ENCODE data around the gene MB21D2. TPM values are rescaled to one million over a fixed set of nuclear protein-coding genes. Genes with fewer than 3 reads are reported as not detected.

MB21D2 gene
- total RNA-seq, 2 experiments from 2014 or later = 0.06 TPM; not detected in 1

DNA sequence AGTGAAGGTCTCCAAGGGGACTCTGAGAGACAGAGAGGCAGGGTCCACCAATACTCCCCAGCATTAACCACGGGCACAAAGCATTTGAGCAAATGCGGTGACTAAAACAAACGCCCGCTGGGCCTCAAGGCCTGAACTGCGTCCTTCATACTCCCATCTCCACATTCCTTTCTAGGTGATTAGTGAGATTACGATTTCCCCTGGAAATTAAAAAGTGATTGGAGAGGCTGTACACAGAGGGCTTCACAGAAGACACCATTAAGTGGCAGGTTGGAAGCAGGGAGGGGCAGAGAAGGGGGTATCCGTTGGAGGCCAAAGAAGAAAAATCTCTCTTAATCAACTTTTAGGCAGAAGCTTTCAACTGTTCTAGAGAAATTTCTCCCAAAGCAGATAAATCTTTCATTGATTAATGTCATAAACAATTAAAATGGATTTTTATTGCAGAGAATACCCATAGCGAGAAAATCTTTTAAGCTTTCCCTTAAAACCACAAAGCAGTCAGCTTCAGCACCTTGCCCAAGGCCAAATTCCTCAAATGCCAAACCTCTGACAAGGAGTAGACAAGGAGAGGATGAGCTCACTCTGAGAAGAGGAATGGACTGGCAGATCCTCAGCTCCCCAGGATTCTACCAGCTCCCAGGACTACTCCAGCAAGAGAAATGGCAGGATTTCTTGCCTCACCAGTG is 38.2 kb downstream of the MB21D2 start:
- Histone ChIP-seq H3K9me3 (ENCODE audit: low read length) (no peaks in the 10 kb centered on the region), H2AFZ (ENCODE audit: low read length) (no peak overlapping the region), H3K36me3 (ENCODE audit: insufficient read depth, low read length) (no peaks in the 10 kb centered on the region), H3K9me2 (ENCODE audit: insufficient read depth, low read length) (no peaks in the 10 kb centered on the region), H4K20me1 (ENCODE audit: insufficient read depth, low read length) (no peaks in the 10 kb centered on the region), H3K4me3 (ENCODE audit: low read depth, low read length, poor library complexity, severe bottlenecking) (no peak overlapping the region), H3K79me2 (ENCODE audit: insufficient read depth, low read depth, low read length) (no peaks in the 10 kb centered on the region), H3K27ac (ENCODE audit: low read depth, low read length, poor library complexity, severe bottlenecking) (no peak overlapping the region), H3K4me1 (ENCODE audit: insufficient read depth, low read length, poor library complexity, severe bottlenecking) (no peaks in the 10 kb centered on the region), H3K4me2 (ENCODE audit: low read length) (no peak overlapping the region)
- no TSS peak for BruUV-seq (replicated peaks)
- CTCF ChIA-PET (ENCODE audit: unreplicated experiment) = no interaction called here
- no peak for DNase-seq (ENCODE audit: low spot score)
- POLR2A ChIA-PET = interaction anchor here (0.6 to 0.7 kb wide), 2 partner anchors 15 to 97 kb away, joined by 3 to 4 read pairs; no protein-coding TSS in a partner anchor
- TF ChIP-seq EZH2phosphoT487 (IDR thresholded peaks at IDR 0.05; ENCODE audit: borderline replicate concordance, low read depth, low read length) = no peak
- TF ChIP-seq, protein P1, sequence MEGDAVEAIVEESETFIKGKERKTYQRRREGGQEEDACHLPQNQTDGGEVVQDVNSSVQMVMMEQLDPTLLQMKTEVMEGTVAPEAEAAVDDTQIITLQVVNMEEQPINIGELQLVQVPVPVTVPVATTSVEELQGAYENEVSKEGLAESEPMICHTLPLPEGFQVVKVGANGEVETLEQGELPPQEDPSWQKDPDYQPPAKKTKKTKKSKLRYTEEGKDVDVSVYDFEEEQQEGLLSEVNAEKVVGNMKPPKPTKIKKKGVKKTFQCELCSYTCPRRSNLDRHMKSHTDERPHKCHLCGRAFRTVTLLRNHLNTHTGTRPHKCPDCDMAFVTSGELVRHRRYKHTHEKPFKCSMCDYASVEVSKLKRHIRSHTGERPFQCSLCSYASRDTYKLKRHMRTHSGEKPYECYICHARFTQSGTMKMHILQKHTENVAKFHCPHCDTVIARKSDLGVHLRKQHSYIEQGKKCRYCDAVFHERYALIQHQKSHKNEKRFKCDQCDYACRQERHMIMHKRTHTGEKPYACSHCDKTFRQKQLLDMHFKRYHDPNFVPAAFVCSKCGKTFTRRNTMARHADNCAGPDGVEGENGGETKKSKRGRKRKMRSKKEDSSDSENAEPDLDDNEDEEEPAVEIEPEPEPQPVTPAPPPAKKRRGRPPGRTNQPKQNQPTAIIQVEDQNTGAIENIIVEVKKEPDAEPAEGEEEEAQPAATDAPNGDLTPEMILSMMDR (conservative IDR thresholded peaks at IDR 0.05; ENCODE audit: low read length) = no peak
- intact Hi-C loops (cut with micrococcal nuclease; ENCODE audit: unreplicated experiment) = no loop called here

DNA sequence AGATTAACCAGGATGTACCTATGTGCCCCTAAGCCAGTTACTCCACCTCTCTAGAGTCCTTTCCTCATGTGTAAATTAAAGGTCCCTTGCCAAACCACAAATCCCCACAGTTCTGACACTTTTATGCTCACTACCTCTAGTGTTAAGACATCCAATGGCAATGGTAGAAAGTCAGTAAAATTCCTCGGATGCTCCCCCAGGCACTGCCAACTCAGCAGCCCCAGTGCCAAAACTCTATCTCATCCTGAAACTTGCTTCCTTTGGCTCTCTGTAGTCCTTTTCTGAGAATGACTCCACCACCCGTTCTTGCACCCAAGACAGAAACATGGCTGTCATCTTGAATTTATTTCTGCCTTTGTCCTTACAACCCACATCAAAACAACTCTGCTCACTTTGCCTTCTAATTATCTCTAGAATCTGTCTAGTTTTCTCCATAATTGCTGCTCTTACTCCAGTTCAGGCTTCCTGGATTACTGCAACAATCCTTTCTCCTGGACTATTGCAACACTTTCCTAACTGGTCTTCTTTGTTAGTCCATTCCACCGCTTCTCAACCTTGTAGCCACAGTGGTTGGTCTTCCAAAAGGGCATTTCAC is 41.6 kb downstream of the MB21D2 start:
- no peak for TF ChIP-seq EZH2phosphoT487 (IDR thresholded peaks at IDR 0.05; ENCODE audit: borderline replicate concordance, low read depth, low read length)
- TF ChIP-seq, protein P1 (conservative IDR thresholded peaks at IDR 0.05; ENCODE audit: low read length) = no peak
- intact Hi-C loops (cut with micrococcal nuclease; ENCODE audit: unreplicated experiment) = no loop called here
- no peaks in the 10 kb centered on the region for H3K9me2 ChIP-seq (ENCODE audit: insufficient read depth, low read length)

DNA sequence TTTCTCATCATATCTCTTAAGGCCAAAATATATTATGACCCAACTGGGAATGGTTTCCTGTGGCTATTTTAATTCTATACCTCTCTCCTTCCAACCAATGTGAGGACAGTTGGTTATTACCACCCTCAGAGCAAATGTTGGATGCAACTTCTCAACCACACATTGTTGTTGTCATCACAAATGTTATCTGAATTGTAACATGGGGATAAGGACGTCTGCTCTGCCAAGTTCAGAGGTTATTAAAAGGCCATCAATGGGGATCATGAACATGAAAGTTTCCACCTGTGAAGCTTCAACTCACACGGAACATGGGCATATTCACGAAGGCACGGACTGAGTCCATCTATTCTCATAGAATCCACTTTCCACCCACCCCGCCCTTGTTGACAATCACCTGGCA is 46.8 kb downstream of the MB21D2 start:
- BruUV-seq (replicated peaks) = no TSS peak
- H3K36me3 ChIP-seq (ENCODE audit: insufficient read depth, low read length) = no peaks in the 10 kb centered on the region
- no peak for DNase-seq (ENCODE audit: low spot score)
- no peaks in the 10 kb centered on the region for H3K9me3 ChIP-seq (ENCODE audit: low read length)
- no peaks in the 10 kb centered on the region for H4K20me1 ChIP-seq (ENCODE audit: insufficient read depth, low read length)
- H3K27ac ChIP-seq (ENCODE audit: low read depth, low read length, poor library complexity, severe bottlenecking) = no peak overlapping the region
- ChIA-PET POLR2A (no interaction called here), CTCF (ENCODE audit: unreplicated experiment) (no interaction called here)
- no peaks in the 10 kb centered on the region for H3K79me2 ChIP-seq (ENCODE audit: insufficient read depth, low read depth, low read length)
- no peaks in the 10 kb centered on the region for H3K4me1 ChIP-seq (ENCODE audit: insufficient read depth, low read length, poor library complexity, severe bottlenecking)
- no peak overlapping the region for H3K4me2 ChIP-seq (ENCODE audit: low read length)
- H2AFZ ChIP-seq (ENCODE audit: low read length) = no peak overlapping the region
- TF ChIP-seq, protein P1 (conservative IDR thresholded peaks at IDR 0.05; ENCODE audit: low read length) = no peak
- no peak for TF ChIP-seq EZH2phosphoT487 (IDR thresholded peaks at IDR 0.05; ENCODE audit: borderline replicate concordance, low read depth, low read length)
- no peaks in the 10 kb centered on the region for H3K9me2 ChIP-seq (ENCODE audit: insufficient read depth, low read length)
- intact Hi-C loops (cut with micrococcal nuclease; ENCODE audit: unreplicated experiment) = no loop called here
- no peak overlapping the region for H3K4me3 ChIP-seq (ENCODE audit: low read depth, low read length, poor library complexity, severe bottlenecking)

More for the DNA sequence above, 41.6 kb downstream of the MB21D2 start:
- H4K20me1 ChIP-seq (ENCODE audit: insufficient read depth, low read length) = no peaks in the 10 kb centered on the region
- H3K36me3 ChIP-seq (ENCODE audit: insufficient read depth, low read length) = no peaks in the 10 kb centered on the region
- H3K9me3 ChIP-seq (ENCODE audit: low read length) = no peaks in the 10 kb centered on the region
- no peak overlapping the region for H2AFZ ChIP-seq (ENCODE audit: low read length)
- H3K27ac ChIP-seq (ENCODE audit: low read depth, low read length, poor library complexity, severe bottlenecking) = no peak overlapping the region
- ChIA-PET CTCF (ENCODE audit: unreplicated experiment) (no interaction called here), POLR2A (no interaction called here)
- no peak overlapping the region for H3K4me2 ChIP-seq (ENCODE audit: low read length)
- no TSS peak for BruUV-seq (replicated peaks)
- H3K4me3 ChIP-seq (ENCODE audit: low read depth, low read length, poor library complexity, severe bottlenecking) = no peak overlapping the region
- no peaks in the 10 kb centered on the region for H3K4me1 ChIP-seq (ENCODE audit: insufficient read depth, low read length, poor library complexity, severe bottlenecking)
- H3K79me2 ChIP-seq (ENCODE audit: insufficient read depth, low read depth, low read length) = no peaks in the 10 kb centered on the region
- DNase-seq (ENCODE audit: low spot score) = no peak

Measured in OCI-LY7 (cell line).